Superior temporal gyrus (tissue), 1 donor: ENCODE data around the gene SAPCD2.

ENCODE experiments used
- DNase-seq: peaks from one replicate; pipeline ENCODE4 v3.0.0-alpha.2; 2016; ENCODE audit errors: extremely low spot score

Gene SAPCD2

DNA sequence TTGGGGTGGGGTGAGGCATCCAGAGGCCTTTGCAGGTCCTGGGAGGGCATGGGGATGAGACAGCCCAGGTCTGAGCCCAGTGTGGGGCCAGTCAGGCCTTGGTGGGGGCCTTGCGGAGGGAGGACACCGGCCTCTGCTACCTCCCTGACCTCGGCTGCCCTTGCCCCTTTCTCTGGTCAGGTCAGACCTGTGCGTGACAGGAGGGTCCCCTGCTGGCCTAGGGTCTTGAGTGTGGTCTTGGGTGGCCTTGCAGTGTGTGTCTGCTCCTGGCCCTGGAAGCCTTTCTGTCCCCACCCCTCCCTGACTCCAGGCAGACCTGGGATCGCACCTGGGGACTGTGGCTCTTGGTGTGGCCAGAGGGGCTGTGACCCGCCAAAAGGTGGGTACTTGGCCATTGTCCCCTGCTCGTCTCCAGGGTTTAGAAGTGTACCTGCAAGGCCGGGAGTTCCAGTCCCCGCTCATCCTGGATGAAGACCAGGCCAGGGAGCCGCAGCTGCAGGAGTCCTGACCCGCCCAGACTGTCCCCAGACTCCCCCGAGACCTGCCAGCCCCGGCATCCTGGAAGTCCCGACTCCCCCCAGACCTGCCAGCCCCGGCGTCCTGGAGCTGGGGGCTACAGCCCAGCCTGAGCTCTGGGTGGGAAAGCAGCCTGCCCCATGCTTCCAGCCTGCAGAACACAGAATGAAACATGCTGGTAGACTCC, 12.0 kb upstream of the SAPCD2 start:
- DNase-seq, result no peak

GRCh38 chr9:137080260-137081122, 10.1 kb upstream of the SAPCD2 start:
- DNase-seq, result no peak

- DNase-seq, result no peak
Observed at GRCh38 chr9:137079401-137079787, 9.0 kb upstream of the SAPCD2 start.

DNA sequence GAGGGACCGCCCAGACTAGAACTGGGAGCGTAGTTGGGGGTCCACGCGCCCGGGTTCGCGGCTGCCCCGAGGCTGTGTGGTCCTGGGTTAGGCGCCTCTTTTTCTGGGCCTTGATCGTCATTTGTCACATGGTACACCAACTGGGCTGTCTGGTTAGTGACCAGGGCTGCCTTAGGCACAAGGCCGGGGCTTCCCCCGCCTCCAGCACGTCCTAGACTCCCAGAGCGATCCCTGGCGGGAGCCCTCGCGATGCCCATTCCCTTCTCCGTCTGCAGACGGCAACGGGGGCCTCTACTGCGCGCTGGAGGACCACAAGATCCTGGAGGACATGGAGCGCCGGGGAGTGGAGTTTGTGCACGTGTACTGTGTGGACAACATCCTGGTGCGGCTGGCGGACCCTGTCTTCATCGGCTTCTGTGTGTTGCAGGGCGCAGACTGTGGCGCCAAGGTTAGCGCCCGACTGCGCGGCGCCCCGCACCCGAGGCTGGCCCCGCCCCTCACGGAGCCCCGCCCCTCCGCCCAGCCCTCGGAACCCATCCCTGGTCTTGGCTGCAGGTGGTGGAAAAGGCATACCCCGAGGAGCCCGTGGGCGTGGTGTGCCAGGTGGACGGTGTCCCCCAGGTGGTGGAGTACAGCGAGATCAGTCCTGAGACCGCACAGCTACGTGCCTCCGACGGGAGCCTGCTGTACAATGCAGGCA, 8.5 kb upstream of the SAPCD2 start:
- DNase-seq, result no peak

GRCh38 chr9:137077758-137078693, 7.7 kb upstream of the SAPCD2 start:
- no peak for DNase-seq

DNA sequence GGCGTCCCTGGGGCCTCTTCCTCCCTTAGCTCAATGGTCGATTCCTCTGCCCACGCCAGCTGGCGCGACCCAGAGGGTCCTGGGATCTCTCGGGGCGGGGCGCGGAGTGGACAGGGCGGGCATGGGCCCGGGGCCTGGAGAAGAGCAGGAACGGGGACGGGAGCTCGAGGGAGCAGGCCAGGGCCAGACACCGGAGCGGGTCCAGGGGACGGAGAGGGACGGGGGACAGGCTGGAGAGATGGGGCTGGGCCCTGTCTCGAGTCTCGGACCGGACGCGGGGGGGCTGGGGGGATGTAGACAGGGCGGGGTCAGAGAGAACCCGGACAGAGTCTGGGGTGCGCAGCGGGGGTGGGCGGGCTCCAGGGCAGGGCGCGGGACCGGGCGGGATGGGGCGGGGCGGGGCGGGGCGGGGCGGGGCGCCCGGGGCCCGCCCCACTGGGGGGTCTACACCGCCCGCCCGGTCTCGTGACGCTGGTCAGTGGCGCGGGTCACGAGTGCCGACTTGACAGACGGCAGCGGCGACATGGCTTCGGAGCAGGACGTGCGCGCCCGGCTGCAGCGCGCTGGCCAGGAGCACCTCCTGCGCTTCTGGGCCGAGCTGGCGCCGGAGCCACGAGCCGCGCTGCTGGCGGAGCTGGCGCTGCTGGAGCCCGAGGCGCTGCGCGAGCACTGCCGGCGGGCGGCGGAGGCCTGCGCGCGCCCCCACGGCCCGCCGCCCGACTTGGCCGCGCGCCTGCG, 6.8 kb upstream of the SAPCD2 start, which contains the start of gene UAP1L1:
UAP1L1 (plus strand) TSS at position 508 of the 738 bp plus-strand sequence; CDS start at position 524, 16 bp downstream.
- DNase-seq, result peak; percentile 74

GRCh38 chr9:137076636-137077009, 6.3 kb upstream of the SAPCD2 start:
- no peak for DNase-seq

GRCh38 chr9:137075275-137075775, 5.0 kb upstream of the SAPCD2 start:
- DNase-seq, result no peak

DNA sequence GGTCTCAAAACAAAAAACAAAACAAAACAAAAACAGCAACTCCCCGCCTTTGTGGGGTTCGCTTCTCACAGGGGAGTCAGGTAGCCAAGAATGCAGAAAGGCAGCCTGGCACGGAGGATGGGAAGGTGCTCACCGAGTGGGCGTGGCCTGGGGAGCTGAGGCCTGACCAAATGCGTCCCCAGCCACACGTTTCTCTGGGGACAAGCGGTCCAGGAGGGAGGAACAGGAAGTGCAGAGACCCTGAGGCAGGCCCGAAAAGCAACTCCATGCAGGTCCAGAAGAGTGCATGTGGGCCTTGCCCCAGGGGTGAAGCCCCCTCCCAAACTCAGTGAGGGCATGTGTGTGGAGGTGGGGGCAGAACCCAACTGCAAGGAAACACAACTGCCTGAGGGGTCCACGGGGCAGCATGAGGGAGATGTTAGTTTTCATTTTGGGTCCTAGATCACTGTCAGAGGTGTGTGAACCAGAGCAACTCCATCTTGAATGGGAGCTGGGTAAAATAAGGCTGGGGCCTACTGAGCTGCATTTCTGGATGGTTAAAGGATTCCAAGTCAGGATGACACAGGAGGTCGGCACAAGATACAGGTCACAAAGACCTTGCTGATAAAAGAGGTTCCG, 4.4 kb upstream of the SAPCD2 start:
- DNase-seq, result no peak

DNA sequence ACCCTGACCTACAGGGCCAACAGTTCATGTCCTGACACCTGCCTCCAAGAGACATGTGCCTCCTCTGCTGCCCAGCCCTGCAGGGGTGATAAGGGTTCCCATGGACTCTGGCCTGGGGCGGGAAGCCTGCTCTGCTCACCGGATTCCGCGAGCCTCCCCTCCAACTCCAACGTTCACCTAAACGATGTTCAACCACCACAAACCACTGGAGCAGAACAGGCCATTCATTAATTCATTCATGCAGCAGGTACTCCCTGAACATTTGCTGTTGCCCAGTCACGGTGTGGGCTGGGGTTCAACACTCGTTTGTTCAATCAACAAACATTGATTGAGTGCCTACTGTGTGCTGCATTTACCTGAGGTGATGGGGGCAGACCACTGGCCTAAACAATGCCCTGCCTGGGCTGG, 3.6 kb upstream of the SAPCD2 start:
- no peak for DNase-seq

- no peak for DNase-seq
Observed at GRCh38 chr9:137071282-137071681, 925 bp upstream of the SAPCD2 start.

DNA sequence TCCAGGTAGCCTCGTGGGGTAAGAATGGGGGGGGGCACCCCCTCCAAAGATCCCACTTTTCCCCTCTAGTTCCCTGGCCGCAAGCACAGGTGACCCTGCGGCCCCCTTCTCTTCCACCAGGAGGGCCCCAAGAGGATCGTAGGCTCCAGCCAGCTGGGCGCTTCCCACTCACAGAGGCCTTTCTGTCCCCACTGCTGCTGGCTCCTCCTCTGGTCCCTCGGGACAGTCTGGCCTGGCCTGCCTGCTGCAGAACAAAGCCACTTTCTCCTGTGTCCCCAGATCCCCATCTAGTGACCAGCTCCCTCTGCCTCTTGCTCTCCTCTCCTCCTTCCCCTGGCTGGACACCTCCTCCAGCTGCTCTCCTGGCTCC, 534 bp upstream of the SAPCD2 start:
- peak; percentile 89 for DNase-seq

GRCh38 chr9:137069508-137070091, 757 bp downstream of the SAPCD2 start:
- DNase-seq, result no peak

DNA sequence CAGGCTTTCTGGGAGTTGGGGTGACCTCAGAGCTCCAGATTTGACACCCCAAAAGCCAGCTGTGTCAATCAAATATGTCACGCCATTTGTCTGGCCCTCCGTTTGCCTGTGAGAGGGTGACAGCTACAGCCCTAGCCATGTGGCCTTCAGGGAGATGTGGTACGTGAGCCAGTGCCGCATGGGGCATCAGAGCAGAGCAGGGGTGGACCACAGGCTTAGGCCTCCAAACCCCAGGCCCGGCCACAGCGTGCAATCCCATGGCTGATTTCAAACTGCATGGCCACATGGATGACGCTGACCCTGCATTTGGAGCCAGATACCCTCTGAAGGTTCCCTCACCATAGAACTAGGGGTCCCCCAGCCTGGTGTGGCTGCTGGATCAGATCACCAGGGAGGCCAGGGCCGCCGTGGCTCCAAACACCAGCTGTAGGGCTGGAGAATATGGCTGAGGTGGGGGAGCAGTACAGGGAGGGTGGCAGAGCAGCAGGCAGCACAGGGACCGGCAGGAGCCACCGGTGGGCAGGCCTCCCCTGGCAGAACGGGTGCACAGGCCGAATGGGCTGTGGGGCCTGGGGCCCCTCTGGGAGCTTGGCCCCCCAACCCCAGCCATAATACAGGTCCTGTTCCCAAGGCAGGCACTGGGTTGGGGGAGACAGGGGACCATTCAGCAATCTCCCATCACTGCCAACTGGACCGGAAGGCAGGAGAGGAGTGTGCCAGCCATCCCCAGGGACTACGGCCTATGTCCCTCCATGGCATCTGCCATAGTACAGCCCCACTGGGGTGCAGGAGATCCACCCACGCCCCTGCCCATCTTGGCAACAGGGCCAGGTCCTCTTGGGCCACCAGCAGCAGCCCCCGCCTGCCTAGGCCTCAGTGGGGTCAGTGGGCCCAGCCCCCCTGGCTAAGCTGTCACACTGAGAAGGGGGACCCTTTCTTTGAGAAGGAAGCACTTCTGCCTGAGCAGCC, 1.5 kb downstream of the SAPCD2 start:
- DNase-seq, result no peak

DNA sequence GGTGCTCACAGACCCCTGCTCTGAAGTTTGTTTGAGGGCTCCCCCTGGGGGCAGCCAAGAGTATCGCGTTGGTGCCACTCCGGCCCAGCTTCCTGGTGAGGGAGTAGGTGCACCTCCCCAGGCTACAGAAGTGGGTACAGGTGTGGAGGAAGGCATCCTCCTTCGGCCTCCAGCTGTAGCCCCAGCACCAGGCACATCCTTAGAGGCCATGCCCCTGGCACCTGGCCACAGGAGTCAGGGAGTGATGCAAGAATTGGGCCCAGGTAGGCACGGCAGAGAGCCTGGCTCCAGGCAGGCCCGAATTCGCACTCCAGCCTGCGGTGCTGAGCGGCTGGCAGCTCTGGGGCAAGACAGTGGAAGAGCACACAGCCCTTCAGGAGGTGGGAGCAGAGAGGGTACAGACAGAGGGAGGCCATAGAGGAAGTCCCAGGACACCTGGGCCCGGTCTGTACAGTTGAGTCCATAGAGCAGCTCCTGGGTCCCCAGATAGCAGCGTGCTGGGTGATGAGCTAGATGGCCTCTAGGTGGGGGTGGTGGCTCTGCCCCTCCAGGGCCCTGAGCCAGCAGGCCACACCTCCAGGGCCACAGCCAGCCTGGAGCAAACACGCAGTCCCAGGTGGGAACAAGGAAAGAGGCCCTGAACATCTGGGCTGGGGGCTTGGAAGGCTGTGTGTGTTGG, 2.4 kb downstream of the SAPCD2 start:
- peak; percentile 89 for DNase-seq

GRCh38 chr9:137066096-137066861, 4.1 kb downstream of the SAPCD2 start:
- DNase-seq, result no peak

DNA sequence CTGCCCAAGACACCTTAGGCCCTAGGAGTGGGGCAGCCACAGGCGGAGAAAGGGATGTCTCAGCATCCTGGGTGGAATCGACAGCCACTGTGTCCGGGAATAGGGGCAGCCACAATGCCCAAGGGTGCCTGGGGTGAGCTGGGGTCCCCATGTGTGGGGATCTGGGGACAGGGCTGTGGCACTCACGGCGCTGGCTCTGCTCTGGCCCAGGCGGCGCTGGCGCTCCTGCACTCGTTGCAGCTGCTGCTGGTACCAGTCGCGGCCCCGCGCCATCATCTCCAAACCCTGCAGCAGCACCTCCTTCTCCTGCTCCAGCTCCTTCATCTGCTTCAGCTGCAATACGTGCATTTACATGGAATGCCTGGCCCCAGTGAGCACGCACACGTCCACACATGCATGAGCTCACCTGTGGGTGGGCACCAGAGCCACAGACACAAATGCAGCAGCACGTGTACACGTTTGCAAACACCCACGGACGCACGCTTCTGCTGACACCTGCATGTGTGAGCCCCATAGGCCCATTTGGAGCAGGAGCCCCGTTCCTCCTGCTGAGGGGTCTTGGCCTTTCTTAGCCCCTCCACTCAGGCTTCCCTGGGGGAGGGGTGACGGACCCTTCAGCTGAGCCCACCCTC, 4.9 kb downstream of the SAPCD2 start:
- no peak for DNase-seq
